Esophagus muscularis mucosa (tissue), 3 donors: ENCODE data around the gene RNF43.

ENCODE experiments used
- CTCF ChIP-seq, 3 experiments: fragments of 200-600 bp in 2 of 3; fragments of 450-650 bp in 1 of 3; sonication (generic) in 2 of 3; IDR thresholded peaks; one replicate each; pipeline ENCODE4 v1.5.1; 2017 to 2019; ENCODE audit warnings: antibody characterized with exemption in 3 of 3, mild to moderate bottlenecking in 2 of 3, moderate library complexity in 1 of 3
- POLR2A ChIP-seq: fragments of 450-650 bp; IDR thresholded peaks from one replicate; pipeline ENCODE4 v1.6.1; 2017; ENCODE audit warnings: antibody characterized with exemption, moderate library complexity, mild to moderate bottlenecking, low read depth

- TF ChIP-seq CTCF (IDR thresholded peaks at IDR 0.05) (no peak), POLR2A (no peak)
These were observed 37.9 kb downstream of the RNF43 start for GRCh38 chr17:58379511-58379824.
